Smooth muscle cell of the brain vasculature (primary cell): ENCODE results near the gene HSPA12A.

Experiments used
- DNase-seq: peaks from one replicate; pipeline ENCODE4 v3.0.0-alpha.2; 2012; ENCODE audit warnings: low read depth, low spot score

Gene HSPA12A

DNA sequence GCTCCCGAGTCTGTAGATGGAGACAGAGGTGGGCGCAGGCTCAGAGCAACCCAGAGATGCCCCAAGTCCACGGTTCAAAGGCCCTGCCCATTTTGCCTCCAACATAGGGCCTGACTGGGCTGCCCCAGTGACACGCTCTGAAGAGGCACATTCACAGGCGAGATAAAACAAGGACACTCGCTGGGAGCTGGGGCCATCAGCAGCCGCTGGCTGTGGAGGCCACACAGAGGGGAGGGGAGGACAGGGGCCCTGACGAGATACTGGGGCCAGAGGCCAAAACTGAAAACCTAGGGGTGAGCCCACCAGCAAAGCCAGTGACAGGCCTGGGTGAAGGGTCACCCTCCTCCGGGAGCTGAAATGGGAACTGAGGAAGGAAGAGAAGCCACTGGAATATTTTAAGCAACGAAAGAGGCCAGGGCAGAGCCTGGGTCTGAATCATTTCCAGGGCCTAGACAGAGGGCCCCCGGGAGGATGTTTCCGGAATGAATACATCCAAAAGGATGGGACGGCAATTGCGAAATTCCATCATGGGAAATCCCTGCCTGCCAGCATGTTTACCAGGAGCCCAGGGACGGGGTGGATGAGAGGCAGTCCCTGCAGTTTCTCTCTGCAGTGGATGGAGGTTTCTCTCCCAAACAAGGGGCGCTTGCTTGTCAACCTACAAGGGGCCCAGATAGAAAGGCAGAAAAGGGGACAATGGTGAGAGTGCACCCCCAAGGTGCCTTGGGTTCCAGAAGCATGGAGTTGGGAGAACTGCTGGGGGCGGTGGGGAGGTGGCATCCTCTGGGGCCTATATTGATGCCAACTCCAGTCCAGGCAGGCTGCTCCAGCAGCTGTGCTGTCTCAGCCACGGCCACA, 29.0 kb upstream of the HSPA12A start:
- DNase-seq: peak; percentile 57

DNA sequence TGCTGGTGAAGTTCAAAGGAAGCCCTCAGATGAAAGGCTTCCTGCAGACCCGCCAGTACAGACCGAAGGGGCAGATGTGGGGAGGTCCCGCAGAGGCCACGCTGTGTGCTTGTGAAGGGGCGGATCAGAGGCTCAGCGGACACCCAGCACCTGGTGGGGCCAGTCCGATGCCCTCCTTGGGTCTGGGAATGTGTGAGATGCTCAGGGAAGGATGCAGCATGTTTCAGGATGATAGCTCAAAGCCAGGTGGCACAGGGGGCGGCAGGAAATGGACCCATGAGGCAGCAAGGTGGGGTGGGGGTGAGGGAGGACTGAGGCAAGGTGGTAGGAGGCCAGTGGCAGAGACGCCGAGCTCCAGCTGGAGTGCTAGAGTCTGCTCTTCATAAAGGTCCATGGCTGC, 27.9 kb upstream of the HSPA12A start:
- no peak for DNase-seq

DNA sequence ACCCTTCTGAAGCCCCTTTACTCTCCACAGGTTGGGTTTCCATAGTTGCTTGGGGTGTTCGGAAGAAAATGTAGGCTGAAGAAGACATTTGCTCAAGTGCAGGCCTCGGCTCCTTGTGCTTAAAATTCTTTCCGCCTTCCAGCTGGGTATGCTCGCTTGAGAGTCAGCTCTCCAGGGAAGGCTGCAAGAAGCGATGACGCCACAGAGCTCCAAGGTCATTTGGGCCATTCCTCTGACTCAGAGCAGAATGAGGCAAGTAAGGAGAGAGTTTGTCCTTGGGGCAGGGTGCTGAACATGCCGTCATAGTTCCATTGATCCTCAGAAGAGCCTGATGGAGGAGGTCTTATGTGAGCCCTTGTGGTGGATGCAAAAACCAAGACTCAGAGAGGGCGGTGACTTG, 27.4 kb upstream of the HSPA12A start:
- peak; percentile 44 for DNase-seq

DNA sequence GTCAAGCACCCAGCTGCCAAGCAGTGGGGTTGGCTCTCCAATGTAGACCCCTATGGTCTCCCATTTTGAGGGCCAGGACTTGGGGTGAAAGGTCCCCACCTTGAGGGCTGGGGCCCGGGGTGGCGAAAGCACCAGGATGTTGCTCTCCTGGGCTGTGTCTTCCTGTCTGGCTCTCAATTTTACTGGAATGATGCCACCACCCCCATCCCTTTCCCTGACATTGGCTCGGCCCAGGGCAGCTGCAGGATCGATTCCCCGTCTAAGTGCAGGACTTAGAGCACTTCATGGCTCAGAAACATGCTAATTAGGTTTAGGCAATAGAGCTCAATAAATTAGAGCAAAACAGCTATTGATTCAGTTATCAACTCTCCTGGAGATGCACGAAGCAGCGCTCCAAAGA, 27.0 kb upstream of the HSPA12A start:
- DNase-seq: no peak

DNA sequence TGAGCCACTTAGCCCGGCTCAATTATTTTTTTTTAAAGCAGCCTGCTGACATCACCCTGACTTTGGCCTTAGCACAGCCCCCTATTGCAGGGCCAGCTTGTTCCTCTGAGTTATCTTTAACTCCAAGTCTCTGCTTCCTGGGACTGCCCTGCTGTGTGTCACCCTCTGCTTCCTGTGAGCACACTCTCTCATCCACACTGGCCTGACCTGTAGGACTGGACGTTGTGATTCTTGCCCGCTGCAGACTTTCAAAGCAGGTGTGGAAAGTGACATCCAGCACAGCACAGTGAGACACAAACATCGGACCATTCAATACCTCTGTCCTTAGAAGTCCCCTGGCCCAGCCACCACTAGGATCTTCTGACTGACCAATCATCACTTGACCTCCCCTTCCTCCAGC, 26.4 kb upstream of the HSPA12A start:
- DNase-seq: no peak

DNA sequence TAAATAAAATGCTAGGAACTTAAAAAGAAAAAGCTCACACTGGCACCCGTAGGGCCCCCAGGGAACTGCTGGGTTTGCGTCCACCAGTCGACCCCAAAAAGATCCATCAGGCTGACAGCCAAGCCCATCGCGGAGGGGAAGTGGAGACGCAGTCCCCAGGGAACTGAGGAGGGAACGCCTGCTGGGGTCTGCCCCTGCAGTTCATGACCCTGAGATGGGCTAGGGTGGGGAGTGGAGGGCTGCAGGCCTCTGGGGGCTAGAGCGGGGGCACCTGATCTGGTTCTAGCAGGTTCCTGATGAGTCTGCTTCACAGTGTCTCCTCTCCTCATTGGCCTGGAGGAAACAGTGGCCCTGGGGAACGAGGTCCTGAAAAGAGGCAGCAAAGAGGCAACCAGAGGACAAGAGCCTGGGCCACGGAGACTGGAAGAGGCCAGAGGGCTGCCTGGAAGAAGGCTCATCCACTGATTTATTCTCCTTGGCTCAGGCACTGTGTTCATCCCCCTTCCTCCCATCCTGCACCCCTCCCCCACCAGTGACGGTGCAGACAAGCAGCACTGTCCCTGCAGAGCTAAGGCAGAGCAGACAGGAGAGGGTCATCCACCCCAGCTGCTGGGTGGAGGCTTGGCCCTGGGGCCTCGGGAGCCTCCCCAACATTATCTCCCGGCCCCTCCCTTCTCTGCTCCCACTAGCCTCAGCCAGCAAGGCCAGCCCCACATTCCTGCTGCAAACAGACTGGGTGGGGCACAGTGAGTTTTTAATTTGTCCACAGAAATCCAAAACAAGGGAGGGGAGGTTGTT, 24.7 kb upstream of the HSPA12A start:
- DNase-seq: no peak

DNA sequence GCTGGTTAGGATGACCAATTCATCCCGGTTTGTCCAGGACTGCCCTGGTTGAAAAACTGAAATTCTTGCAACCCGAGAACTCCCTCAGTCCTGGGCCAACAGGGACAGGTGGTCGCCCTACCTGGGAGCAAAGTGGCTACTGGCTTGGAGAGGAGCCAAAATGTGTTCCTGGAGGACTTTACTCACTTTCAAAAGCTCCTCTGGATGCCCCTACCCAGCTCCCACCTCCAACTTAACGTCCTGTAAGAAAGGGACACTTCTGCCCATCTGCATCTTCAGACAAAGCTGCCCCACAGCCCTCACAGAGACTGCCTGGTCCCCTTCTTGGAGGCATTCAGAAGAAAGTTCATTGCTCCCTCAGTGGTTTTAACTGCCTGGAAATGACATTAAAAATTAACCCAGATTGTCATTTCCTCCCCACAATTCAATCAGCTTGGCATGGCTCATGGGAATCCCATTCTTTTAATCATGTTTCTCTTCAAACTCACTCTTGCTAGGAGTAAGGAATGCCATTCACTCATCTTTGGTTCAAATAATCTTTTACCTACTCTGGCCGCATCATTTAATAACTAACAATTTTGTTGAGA, 24.0 kb upstream of the HSPA12A start:
- no peak for DNase-seq

DNA sequence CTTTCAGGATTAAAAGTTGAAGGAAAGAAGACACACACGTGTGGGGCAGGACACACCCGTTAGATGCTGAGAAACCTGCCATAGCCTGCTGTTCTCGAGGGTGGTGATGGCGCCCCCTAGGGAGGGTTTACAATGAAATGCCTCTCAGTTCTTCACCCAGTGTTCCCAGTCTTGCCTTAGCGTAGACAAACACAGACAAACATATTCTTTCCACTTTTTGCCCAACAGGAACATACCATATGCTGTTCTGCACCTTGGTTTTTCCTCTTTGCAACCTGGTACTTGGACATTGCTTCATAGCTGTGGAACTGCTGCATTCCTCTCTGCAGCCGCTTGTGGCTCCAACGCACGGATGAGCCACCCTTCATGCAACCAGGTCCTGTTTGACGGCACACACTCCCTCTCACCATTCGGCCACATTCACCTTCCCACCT, 23.3 kb upstream of the HSPA12A start:
- no peak for DNase-seq

DNA sequence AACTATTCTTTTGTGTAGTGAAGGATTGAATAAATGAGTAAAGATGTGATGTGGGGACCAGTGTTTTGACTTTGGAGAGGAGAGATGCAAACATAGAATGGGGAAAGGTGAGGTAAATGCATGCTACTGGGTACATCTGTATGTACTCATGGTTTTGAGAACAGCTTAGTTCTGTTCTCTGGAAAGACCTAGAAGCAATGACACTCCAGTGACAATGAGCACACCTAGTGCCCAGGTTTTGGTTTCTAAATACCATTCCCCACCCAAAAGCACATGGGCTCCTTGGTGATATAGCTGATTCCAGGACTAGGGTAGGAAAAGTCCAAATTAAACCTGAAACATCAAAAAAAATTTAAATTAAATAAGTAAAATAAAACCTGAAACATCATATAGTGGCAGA, 22.6 kb upstream of the HSPA12A start:
- DNase-seq: no peak

DNA sequence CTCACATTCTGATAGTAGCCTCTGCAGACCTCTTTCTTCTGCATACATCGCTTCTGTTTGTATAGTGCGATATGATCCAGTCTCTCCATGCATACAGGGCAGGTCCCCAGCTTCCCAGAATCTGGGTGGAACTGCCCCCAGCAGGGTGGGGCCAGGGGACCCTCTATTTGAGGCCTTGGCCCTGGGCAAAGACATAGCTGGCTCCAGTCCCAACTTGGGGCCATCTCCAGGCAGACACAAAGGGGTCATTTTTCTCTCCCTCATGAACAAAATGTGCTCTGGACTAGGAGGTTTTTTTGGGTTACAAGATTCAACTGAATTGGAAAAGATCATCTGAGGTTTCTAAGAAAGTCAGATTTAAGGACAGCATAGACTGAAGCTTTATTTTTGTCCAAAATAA, 21.1 kb upstream of the HSPA12A start:
- DNase-seq: no peak

DNA sequence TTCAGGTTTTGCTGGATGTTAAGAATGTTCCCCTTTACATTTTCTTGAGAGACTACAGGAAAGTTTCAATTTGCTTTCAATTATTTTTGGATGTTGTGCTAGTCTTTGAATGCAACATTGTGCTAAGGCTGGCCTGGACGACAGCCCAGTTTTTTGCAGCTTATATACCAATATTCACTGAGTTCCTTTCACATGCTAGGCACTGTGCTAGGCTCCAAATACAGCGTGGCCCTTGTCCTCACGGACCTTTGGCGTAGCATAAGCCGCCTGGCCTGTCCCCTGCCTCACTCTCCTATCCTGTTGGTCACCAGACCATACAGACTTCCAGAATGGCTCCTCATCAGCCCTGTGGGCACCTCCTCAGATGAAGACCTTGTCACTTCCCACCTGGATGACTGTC, 19.5 kb upstream of the HSPA12A start:
- DNase-seq: no peak

DNA sequence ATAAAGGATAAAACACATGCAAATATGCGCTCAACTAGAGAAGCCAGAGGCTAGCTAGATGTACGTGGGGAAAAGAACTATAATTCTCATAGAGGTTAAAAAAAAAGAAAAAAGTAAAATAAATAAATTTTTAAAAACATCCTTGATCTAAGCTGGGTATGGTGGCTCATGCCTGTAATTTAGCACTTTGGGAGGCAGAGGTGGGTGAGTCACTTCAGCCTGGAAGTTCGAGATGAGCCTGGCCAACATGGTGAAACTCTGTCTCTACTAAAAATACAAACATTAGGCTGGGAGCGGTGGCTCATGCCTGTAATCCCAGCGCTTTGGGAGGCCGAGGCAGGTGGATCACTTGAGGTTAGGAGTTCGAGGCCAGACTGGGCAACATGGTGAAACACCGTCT, 18.6 kb upstream of the HSPA12A start:
- no peak for DNase-seq

DNA sequence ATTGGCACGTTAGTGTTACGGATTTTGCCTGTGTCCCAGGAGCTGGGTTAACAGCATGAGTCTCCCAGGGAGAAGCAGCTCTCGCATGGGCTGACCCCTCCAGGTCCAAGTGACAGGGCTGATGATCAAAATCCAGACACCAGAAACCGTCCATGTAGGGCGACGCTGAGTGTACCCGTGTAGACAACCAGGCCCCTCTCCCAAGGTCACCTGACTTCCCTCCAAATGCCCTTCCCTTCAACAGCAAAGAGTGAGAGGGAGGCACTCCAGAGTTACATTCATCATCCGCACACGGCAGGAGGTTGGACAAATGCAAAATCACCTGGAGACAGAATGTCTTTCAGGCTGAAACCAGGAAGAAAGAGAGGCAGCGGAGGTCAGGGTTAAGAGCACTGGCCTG, 14.9 kb upstream of the HSPA12A start:
- no peak for DNase-seq

DNA sequence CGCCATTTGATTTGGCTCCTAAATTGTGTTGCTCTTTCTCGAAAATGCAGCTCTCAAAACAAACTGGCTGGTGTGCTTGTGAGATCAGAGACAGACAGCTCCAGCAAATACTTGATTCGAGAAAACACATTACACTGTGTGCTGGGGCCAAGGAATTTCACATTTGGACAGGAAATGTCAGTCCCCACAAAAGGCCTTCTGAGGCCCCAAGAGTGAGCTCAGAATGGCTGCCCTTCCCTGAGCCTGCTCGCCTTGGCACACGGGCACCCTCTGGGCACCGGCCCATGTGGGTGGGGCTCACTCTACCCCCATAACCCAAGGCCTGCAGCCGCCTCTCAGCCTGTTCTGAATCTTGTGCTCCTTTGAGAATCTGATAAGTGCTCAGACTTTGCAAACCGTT, 13.9 kb upstream of the HSPA12A start:
- no peak for DNase-seq

DNA sequence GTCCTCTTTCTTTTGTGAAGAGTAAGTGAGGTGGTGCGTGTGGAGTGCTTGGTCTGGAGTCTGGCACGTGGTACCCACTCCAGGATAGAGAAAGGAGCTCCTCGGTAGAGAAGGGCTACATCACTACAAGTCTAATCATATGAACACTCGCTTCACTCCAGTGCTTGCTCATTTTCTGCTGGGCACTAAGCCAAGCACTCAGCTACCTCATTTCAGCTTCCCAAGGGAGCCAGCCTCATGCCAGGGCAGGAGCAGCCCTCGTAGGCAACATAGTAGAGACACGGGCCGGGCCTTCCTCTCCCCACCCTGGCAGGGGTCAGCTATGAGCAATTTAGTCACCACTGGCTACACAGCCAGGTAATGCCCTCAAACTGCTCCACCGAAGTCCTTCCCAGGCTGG, 11.4 kb upstream of the HSPA12A start:
- no peak for DNase-seq

DNA sequence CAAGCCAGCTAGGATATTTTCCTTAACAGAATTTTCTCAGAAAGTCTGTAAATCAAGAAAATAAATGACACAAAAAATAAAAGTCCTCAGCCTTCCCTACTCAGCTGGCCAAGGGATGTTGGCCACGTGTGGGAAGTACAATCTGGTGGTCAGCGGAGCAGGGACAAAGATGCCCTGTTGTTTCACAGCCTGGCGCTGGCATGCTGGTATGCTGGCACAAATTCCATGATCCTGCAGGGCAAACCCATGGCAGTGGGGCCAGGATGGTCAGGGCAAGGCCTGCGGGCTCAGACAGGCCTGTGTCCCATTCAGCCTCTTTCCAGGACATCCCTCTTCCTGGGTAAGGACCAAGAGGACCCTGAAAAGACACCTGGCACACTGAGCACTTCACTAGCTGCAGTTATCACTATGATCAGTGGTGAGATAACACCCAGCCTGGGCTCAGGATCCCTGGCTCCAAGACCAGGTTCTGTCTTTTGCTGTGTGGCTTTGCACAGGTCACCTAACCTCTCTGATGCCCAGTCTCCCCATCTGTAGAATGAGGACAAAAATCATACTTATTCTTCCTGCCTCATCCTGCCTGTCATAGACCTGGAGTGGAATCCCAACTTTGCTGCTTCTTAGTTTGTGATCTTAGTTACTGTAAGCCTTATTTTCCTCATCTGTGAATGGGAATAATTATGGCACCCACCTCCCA, 10.8 kb upstream of the HSPA12A start:
- no peak for DNase-seq

DNA sequence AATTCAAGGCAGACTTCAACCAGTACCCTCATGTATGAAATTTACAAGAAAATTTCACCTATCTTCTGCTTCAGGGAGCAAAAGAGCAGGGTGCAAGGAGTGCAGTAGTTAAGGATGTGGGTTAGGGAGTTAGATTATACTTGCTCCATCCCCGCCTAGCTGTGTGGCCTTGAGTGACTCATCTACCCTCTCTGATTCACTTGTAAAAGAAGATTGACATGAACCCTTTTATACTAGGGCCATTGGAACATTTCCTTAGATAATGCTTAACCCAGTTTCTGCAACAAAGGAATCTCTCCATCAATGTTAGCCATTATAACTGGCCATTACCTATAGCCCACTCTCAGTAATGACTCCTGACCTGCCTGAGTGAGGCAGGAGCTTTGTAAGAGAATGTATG, 10.2 kb upstream of the HSPA12A start:
- no peak for DNase-seq

DNA sequence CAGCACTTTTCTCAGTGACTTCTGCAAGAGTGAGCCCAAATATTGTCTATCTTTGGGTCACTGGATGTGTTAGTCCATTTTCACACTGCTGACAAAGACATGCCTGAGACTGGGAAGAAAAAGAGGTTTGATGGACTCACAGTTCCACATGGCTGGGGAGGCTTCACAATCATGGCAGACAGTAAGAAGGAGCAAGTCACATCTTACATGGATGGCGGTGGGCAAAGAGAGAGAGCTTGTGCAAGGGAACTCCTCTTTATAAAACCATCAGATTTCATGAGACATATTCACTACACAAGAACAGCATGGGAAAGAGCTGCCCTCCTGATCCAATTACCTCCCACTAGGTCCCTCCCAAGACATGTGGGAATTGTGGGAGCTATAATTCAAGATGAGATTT, 6.1 kb upstream of the HSPA12A start:
- DNase-seq: no peak

DNA sequence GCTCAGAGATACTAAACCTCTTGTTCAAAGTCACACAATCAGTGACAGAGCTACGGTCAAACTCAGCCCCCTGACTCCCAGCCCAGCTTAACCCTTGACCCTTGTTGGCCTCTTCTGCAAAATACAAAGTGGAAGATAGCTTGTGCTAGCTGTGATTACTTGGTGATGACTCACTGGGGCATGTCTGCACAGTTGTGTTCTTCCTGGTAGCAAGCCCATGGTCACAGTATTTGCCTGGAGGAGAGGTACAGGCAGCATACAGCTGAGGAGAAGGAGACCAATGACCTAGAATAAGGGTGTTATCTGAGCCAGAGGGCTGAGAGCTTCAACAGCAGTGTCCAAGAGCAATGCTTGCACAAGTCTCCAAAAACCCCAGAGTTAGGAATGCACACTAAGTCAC, 5.7 kb upstream of the HSPA12A start:
- DNase-seq: no peak

DNA sequence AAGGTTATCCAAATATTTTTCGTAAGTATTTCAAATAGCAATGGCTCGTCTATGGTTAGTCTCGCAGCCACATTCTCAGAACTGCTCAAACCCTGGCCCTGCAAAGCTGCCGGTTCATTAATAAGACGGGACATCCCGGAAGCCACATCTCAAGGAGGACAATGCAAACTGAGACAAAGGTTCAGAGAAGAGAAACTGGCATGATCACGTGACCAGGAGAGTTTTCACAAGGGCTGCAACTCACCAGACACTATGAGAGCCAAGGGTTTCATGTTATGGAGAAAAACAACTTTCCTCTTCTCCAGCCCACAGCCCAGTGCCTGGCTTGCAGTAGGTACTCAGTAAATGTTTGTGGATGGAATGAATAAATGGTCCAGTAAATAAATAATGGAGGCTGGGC, 5.0 kb upstream of the HSPA12A start:
- no peak for DNase-seq

DNA sequence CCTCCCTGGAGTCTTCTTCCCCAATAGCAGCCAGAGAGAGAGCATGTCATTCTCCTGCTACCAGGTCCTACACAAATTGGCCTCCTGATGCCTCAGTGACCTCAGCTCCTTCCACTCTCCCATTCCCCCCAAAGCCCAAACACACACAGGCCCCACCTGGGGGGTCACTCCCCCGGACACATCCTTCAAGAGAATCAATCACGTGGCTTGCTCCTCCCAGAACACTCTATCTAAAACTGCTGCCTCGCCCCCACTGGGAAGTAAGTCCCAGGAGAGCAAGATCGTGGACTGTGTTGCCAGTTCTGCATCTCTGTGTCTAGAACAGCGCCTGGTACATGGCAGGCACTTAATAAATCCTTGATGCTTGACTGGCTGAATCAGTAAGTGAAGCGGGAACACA, 2.5 kb upstream of the HSPA12A start:
- no peak for DNase-seq

DNA sequence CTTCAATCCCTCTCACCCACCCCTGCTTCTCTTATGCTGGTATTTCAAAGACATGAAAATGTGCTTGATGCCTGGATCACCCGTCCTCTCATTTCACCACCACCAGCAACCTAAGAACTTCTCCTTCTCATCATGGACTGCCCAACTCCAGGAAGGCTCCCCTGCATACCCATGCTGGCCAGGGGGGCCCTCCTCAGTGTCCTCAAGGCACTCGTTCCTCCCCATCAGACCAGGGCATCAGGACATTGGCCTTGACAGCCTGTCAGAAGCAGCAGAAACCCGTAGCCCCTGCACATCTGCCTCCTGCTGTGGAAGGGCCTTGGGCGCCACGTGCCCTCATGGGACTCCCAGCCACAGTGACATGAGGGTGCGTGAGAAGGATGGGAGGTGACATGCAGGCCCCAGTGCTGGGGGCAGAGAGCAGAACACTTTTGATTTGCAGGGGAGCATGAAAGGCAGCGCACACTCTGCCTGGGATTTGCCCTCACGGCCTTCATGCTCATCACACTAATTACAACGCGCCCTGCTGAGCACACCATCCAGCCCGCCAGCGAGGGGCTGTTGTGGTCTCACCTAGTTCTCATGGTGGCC, 1.9 kb upstream of the HSPA12A start:
- DNase-seq: no peak
